ENCODE results near the gene SOX2.

SOX2 gene

DNA sequence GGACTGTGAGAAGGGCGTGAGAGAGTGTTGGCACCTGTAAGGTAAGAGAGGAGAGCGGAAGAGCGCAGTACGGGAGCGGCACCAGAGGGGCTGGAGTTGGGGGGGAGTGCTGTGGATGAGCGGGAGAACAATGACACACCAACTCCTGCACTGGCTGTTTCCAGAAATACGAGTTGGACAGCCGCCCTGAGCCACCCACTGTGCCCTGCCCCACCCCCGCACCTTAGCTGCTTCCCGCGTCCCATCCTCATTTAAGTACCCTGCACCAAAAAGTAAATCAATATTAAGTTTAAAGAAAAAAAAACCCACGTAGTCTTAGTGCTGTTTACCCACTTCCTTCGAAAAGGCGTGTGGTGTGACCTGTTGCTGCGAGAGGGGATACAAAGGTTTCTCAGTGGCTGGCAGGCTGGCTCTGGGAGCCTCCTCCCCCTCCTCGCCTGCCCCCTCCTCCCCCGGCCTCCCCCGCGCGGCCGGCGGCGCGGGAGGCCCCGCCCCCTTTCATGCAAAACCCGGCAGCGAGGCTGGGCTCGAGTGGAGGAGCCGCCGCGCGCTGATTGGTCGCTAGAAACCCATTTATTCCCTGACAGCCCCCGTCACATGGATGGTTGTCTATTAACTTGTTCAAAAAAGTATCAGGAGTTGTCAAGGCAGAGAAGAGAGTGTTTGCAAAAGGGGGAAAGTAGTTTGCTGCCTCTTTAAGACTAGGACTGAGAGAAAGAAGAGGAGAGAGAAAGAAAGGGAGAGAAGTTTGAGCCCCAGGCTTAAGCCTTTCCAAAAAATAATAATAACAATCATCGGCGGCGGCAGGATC, at the start of gene SOX2:
Gene SOX2, plus strand, starts transcription at position 601 of the 811 bp plus-strand sequence. CDS start 436 bp downstream, outside the sequence.
- no peak within 1 kb of the TSS for H3K9ac ChIP-seq (ENCODE audit: low read length)
- no peaks in the 10 kb centered on the region for H3K36me3 ChIP-seq (replicated peaks; ENCODE audit: low read depth, low read length)
- no peaks in the 10 kb centered on the region for H3K79me2 ChIP-seq (ENCODE audit: low read length)
- peak within 1 kb of the TSS; percentile 47 for H3K4me2 ChIP-seq (ENCODE audit: low read length)
- H3K27ac ChIP-seq (ENCODE audit: low read length) = no peak within 1 kb of the TSS
- no peaks in the 10 kb centered on the region for H4K20me1 ChIP-seq (ENCODE audit: insufficient read depth, low read length)
- H2AFZ ChIP-seq (ENCODE audit: low read depth, low read length) = peak within 1 kb of the TSS; percentile 44; the same call in 1 of the 2 replicates
- H3K9me3 ChIP-seq (ENCODE audit: insufficient read depth, low read length) = no peaks in the 10 kb centered on the region
- TF ChIP-seq, protein P1, sequence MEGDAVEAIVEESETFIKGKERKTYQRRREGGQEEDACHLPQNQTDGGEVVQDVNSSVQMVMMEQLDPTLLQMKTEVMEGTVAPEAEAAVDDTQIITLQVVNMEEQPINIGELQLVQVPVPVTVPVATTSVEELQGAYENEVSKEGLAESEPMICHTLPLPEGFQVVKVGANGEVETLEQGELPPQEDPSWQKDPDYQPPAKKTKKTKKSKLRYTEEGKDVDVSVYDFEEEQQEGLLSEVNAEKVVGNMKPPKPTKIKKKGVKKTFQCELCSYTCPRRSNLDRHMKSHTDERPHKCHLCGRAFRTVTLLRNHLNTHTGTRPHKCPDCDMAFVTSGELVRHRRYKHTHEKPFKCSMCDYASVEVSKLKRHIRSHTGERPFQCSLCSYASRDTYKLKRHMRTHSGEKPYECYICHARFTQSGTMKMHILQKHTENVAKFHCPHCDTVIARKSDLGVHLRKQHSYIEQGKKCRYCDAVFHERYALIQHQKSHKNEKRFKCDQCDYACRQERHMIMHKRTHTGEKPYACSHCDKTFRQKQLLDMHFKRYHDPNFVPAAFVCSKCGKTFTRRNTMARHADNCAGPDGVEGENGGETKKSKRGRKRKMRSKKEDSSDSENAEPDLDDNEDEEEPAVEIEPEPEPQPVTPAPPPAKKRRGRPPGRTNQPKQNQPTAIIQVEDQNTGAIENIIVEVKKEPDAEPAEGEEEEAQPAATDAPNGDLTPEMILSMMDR (IDR thresholded peaks at IDR 0.05; ENCODE audit: low read depth, low read length) = no peak
- H3K4me3 ChIP-seq (ENCODE audit: low read length) = peak within 1 kb of the TSS; percentile 57
- H3K4me1 ChIP-seq (ENCODE audit: low read length) = peaks cover 11% of the 10 kb centered on the region
- peaks cover 4% of the 10 kb centered on the region; the same call in 1 of the 2 replicates for H3K27me3 ChIP-seq (ENCODE audit: low read depth, low read length)

DNA sequence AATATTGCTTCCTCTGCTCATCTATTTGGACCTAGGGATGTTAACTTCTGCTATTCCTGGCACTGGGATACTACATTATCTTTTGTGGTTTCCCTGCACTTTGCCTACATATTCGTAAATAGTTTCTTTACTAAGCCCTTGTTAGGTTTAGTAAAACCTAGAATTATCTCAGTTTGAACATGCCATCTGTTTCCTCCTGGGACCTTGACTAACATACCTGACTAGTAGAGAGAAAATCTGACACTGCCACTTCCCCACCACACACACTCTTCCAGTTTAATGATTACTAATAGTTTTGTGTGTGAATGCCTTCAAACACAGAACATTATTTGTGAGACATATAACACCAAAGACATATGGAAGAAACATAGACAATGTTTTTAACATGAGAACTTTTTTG, 28.2 kb upstream of the SOX2 start:
- H3K27ac ChIP-seq (ENCODE audit: low read length) = no peak overlapping the region
- TF ChIP-seq, protein P1 (IDR thresholded peaks at IDR 0.05; ENCODE audit: low read depth, low read length) = no peak
- TF ChIP-seq EZH2phosphoT487 (IDR thresholded peaks at IDR 0.05; ENCODE audit: low read depth) = no peak
- no peak overlapping the region for H3K4me3 ChIP-seq (ENCODE audit: low read length)
- no peaks in the 10 kb centered on the region for H3K9me3 ChIP-seq (ENCODE audit: insufficient read depth, low read length)
- H3K4me1 ChIP-seq (ENCODE audit: low read length) = peaks cover 14% of the 10 kb centered on the region
- H4K20me1 ChIP-seq (ENCODE audit: insufficient read depth, low read length) = no peaks in the 10 kb centered on the region
- H3K27me3 ChIP-seq (ENCODE audit: low read depth, low read length) = no peaks in the 10 kb centered on the region
- H3K4me2 ChIP-seq (ENCODE audit: low read length) = peak overlapping the region; percentile 42
- no peak overlapping the region for H2AFZ ChIP-seq (ENCODE audit: low read depth, low read length)
- H3K79me2 ChIP-seq (ENCODE audit: low read length) = no peaks in the 10 kb centered on the region
- H3K36me3 ChIP-seq (replicated peaks; ENCODE audit: low read depth, low read length) = no peaks in the 10 kb centered on the region
- no peak overlapping the region for H3K9ac ChIP-seq (ENCODE audit: low read length)

DNA sequence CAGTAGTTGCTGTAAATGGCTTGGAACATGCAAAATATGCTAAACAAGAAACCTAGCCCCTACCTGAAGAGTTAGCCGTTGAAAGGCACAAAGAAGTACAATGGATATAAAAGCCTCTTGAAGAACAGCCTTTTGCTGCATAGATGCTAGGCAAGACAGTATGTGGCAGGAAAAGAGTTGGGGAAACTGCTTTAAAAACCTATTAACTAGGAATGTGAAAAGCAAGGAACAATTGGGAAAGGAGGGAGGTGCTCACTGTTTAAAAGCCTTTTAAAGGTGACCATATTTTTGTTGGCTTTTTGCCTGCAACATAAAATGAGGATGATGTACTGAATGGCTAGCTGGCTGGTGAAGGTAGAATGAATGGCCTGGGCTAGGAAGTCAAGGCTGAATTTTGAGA, 24.5 kb upstream of the SOX2 start:
- H4K20me1 ChIP-seq (ENCODE audit: insufficient read depth, low read length) = no peaks in the 10 kb centered on the region
- H3K36me3 ChIP-seq (replicated peaks; ENCODE audit: low read depth, low read length) = no peaks in the 10 kb centered on the region
- H3K4me1 ChIP-seq (ENCODE audit: low read length) = peaks cover 14% of the 10 kb centered on the region
- H3K79me2 ChIP-seq (ENCODE audit: low read length) = no peaks in the 10 kb centered on the region
- no peaks in the 10 kb centered on the region for H3K27me3 ChIP-seq (ENCODE audit: low read depth, low read length)
- TF ChIP-seq EZH2phosphoT487 (IDR thresholded peaks at IDR 0.05; ENCODE audit: low read depth) = no peak
- TF ChIP-seq, protein P1 (IDR thresholded peaks at IDR 0.05; ENCODE audit: low read depth, low read length) = no peak
- H3K4me2 ChIP-seq (ENCODE audit: low read length) = no peak overlapping the region
- H3K27ac ChIP-seq (ENCODE audit: low read length) = no peak overlapping the region
- H3K9ac ChIP-seq (ENCODE audit: low read length) = no peak overlapping the region
- no peak overlapping the region for H3K4me3 ChIP-seq (ENCODE audit: low read length)
- no peak overlapping the region for H2AFZ ChIP-seq (ENCODE audit: low read depth, low read length)
- no peaks in the 10 kb centered on the region for H3K9me3 ChIP-seq (ENCODE audit: insufficient read depth, low read length)

DNA sequence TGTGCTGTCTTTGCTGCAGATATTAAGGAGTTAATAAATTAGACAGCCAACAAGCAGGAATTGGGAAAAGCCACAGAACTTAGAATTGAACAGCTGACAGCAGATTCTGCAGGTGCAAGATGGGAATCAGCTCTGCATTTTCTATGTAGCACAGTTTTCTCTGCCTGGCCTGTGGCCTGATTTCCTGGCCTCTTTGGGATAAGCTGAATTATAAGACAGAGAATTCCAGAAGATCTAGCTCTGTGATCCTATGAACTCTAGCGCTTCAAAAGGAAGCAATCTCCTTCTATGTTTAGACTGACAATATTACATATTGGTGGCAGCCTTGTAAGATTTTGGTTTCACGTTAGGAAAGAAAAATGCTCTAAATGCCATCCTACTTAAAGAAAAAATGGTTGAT, 24.0 kb upstream of the SOX2 start:
- Histone ChIP-seq H3K4me3 (ENCODE audit: low read length) (no peak overlapping the region), H3K27ac (ENCODE audit: low read length) (no peak overlapping the region), H3K79me2 (ENCODE audit: low read length) (no peaks in the 10 kb centered on the region), H4K20me1 (ENCODE audit: insufficient read depth, low read length) (no peaks in the 10 kb centered on the region), H3K27me3 (ENCODE audit: low read depth, low read length) (no peaks in the 10 kb centered on the region), H3K4me2 (ENCODE audit: low read length) (no peak overlapping the region), H3K4me1 (ENCODE audit: low read length) (peaks cover 14% of the 10 kb centered on the region), H3K9me3 (ENCODE audit: insufficient read depth, low read length) (no peaks in the 10 kb centered on the region), H3K9ac (ENCODE audit: low read length) (no peak overlapping the region), H2AFZ (ENCODE audit: low read depth, low read length) (no peak overlapping the region), H3K36me3 (replicated peaks; ENCODE audit: low read depth, low read length) (no peaks in the 10 kb centered on the region)
- TF ChIP-seq, protein P1 (IDR thresholded peaks at IDR 0.05; ENCODE audit: low read depth, low read length) = no peak
- no peak for TF ChIP-seq EZH2phosphoT487 (IDR thresholded peaks at IDR 0.05; ENCODE audit: low read depth)

Measured in OCI-LY3 (cell line).